ENCODE measurements around the gene DHX16. TPM values are rescaled to one million over a fixed set of nuclear protein-coding genes. Genes with fewer than 3 reads are reported as not detected.

DHX16 gene
- total RNA-seq, 1 experiment from 2014 or later: 34.8 TPM

DNA sequence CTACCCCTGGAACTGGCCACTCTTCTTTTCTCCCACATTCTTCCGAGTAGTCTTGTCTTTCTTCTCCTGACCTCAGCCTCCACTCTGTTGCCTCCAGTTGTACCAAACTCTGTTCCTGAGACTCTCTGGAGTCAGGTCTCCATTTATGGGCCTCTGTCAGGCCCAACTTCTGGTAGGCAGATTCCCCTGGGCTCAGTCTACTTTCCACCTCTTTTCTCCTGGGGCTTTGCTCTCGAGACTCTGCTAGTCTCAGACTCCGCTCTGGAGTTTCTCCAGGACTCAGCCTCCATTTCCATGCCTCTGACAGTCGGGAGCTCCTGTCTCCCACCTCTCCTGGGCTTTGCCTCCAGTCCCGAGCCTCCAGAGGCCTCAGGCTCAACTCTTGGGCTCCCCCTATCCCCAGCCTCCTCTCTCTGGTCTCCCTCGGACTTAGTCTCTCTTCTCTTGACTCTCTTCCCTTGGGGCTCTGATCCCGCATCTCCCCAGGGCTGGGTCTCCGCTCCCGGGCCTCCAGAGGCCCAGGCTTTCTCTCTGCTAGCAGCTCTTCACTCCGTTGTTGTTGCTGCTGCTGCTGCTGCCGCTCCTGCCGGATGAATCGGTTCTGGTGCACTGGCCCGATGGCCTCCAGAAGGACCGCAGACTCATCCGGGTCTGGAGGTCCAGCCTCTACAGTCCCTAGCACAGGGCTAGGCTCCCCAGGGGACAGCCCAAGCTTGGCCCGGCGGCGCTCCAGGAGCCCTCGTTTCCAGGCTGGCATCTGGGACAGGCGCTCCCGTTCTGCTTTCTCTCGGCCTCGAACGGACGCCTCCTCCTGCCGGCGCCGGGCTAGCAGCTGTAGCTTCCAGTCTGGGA is 12.6 kb upstream of the DHX16 start:
- Histone ChIP-seq H2BK15ac (ENCODE audit: low read depth, low read length) (no peak overlapping the region), H3K18ac (ENCODE audit: insufficient read length, low read depth, low read length) (no peak overlapping the region), H4K5ac (ENCODE audit: insufficient read length, low read depth, low read length) (no peak overlapping the region), H3K14ac (ENCODE audit: insufficient read depth, low read length) (no peak overlapping the region; the same call in 1 of the 2 replicates), H3K27ac (ENCODE audit: insufficient read length, low read depth, low read length) (no peak overlapping the region), H3K9me3 (ENCODE audit: control insufficient read depth, low read depth, low read length) (no peaks in the 10 kb centered on the region), H3K56ac (ENCODE audit: insufficient read length, low read depth, low read length) (no peak overlapping the region), H3K23me2 (ENCODE audit: insufficient read length, low read depth, low read length, poor library complexity, severe bottlenecking) (peaks cover 29% of the 10 kb centered on the region), H4K20me1 (ENCODE audit: control insufficient read depth, insufficient read depth, insufficient read length) (no peaks in the 10 kb centered on the region), H3K23ac (ENCODE audit: insufficient read length, low read depth, low read length) (no peak overlapping the region), H2BK5ac (ENCODE audit: insufficient read length, low read length) (no peak overlapping the region), H3K27me3 (ENCODE audit: insufficient read depth, low read length) (no peaks in the 10 kb centered on the region), H2AK5ac (ENCODE audit: insufficient read length, low read length) (no peak overlapping the region), H2BK12ac (ENCODE audit: insufficient read length, low read depth, low read length) (no peak overlapping the region), H3K9ac (ENCODE audit: extremely low read depth, insufficient read length, low read length) (no peak overlapping the region), H3T11ph (ENCODE audit: low read length) (no peak overlapping the region), H4K8ac (replicated peaks; ENCODE audit: insufficient read length, low read depth, low read length) (no peak overlapping the region), H2BK120ac (ENCODE audit: low read depth, low read length, poor library complexity, severe bottlenecking) (no peak overlapping the region), H3K4me2 (ENCODE audit: insufficient read depth, insufficient read length, low read length) (peak overlapping the region; percentile 74), H2BK20ac (ENCODE audit: low read depth, low read length, poor library complexity, severe bottlenecking) (no peak overlapping the region), H3K79me1 (ENCODE audit: insufficient read depth, low read depth, low read length, poor library complexity, severe bottlenecking) (no peaks in the 10 kb centered on the region), H4K91ac (ENCODE audit: insufficient read length, low read depth, low read length) (no peak overlapping the region), H3K4me1 (ENCODE audit: insufficient read depth, low read length) (peaks cover 17% of the 10 kb centered on the region; the same call in 1 of the 2 replicates), H3K79me2 (ENCODE audit: insufficient read depth, low read length) (peaks cover 2% of the 10 kb centered on the region; the same call in 1 of the 2 replicates), H3K4ac (ENCODE audit: low read depth, low read length) (no peak overlapping the region), H2AFZ (ENCODE audit: low read length) (no peak overlapping the region)
- Mint-ChIP-seq H3K36me3 (ENCODE audit: insufficient read depth in 1 of 3, low read depth in 3 of 3) (peaks cover 7 to 27% (median 18%) of the 10 kb centered on the region in 3 experiments; a peak in 6 of 7 replicates), H3K4me3 (peak overlapping the region; percentile 86 to 88), H3K9me3 (no peaks in the 10 kb centered on the region; a peak in 1 of 5 replicates), H3K27me3 (ENCODE audit: low read depth) (peaks cover 3% of the 10 kb centered on the region; the same call in 1 of the 2 replicates), H3K4me1 (peaks cover 68 to 72% of the 10 kb centered on the region in 2 experiments), H3K27ac (peak overlapping the region in 1 of 3 experiments; percentile 14; a peak in 2 of 7 replicates)
- no CpG with 5 or more reads among the region's 29 CpGs for WGBS (ENCODE audit: extremely low coverage, insufficient read length, low lambda C conversion rate)
- TF ChIP-seq, protein P1, sequence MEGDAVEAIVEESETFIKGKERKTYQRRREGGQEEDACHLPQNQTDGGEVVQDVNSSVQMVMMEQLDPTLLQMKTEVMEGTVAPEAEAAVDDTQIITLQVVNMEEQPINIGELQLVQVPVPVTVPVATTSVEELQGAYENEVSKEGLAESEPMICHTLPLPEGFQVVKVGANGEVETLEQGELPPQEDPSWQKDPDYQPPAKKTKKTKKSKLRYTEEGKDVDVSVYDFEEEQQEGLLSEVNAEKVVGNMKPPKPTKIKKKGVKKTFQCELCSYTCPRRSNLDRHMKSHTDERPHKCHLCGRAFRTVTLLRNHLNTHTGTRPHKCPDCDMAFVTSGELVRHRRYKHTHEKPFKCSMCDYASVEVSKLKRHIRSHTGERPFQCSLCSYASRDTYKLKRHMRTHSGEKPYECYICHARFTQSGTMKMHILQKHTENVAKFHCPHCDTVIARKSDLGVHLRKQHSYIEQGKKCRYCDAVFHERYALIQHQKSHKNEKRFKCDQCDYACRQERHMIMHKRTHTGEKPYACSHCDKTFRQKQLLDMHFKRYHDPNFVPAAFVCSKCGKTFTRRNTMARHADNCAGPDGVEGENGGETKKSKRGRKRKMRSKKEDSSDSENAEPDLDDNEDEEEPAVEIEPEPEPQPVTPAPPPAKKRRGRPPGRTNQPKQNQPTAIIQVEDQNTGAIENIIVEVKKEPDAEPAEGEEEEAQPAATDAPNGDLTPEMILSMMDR (conservative IDR thresholded peaks at IDR 0.05): no peak
- peak; percentile 45 for DNase-seq

Measured in H9 (cell line).